Loucy (cell line): ENCODE data around the gene TBCCD1.
A peak's percentile ranks its signal among the peaks of the same experiment; 100 is the strongest.

Experiments used
- H2AFZ ChIP-seq: fragments of 200-600 bp; sonication (generic); 2 replicates; pipeline ENCODE4 v1.6.0; 2016; ENCODE audit warnings: antibody characterized with exemption, mild to moderate bottlenecking, low read length, moderate library complexity
- H3F3A ChIP-seq: fragments of 200-600 bp; 2 replicates; pipeline ENCODE4 v1.6.0; 2016; ENCODE audit warnings: antibody characterized with exemption, low read depth, mild to moderate bottlenecking
- H3K27me3 ChIP-seq: fragments of 200-600 bp; sonication (generic); 2 replicates; pipeline ENCODE4 v1.6.1; 2014; ENCODE audit warnings: low read length, mild to moderate bottlenecking; ENCODE audit not compliant: insufficient read depth, poor library complexity, severe bottlenecking
- H3K36me3 ChIP-seq: fragments of 200-600 bp; sonication (generic); 2 replicates; pipeline ENCODE4 v1.6.1; 2016; ENCODE audit warnings: low read length; ENCODE audit not compliant: insufficient read depth
- H3K4me1 ChIP-seq: fragments of 200-600 bp; sonication (generic); 2 replicates; pipeline ENCODE4 v1.5.1; 2014; ENCODE audit warnings: low read length, mild to moderate bottlenecking; ENCODE audit not compliant: insufficient read depth, poor library complexity, severe bottlenecking
- H3K4me2 ChIP-seq: fragments of 200-600 bp; sonication (generic); 2 replicates; pipeline ENCODE4 v1.6.0; 2014; ENCODE audit warnings: antibody characterized with exemption, low read length, low read depth, mild to moderate bottlenecking; ENCODE audit not compliant: poor library complexity, severe bottlenecking
- H3K4me3 ChIP-seq: fragments of 200-600 bp; sonication (generic); 2 replicates; pipeline ENCODE4 v1.5.1; 2014; ENCODE audit warnings: low read length, mild to moderate bottlenecking, mixed read lengths; ENCODE audit not compliant: poor library complexity, severe bottlenecking
- H3K79me2 ChIP-seq: fragments of 200-600 bp; sonication (generic); 2 replicates; pipeline ENCODE4 v1.6.1; 2014; ENCODE audit warnings: low read length; ENCODE audit not compliant: insufficient read depth
- H3K9ac ChIP-seq: fragments of 200-600 bp; sonication (generic); 2 replicates; pipeline ENCODE4 v1.6.0; 2014; ENCODE audit warnings: mild to moderate bottlenecking, low read depth, low read length, moderate library complexity; ENCODE audit not compliant: poor library complexity, severe bottlenecking
- H3K9me2 ChIP-seq: fragments of 200-600 bp; sonication (generic); replicated peaks from 2 replicates; pipeline ENCODE4 v1.6.1; 2016; ENCODE audit warnings: low read depth, low read length, mixed read lengths
- H3K9me3 ChIP-seq: fragments of 200-600 bp; sonication (generic); 2 replicates; pipeline ENCODE4 v1.6.1; 2014; ENCODE audit warnings: mild to moderate bottlenecking, antibody characterized with exemption, low read length, low read depth; ENCODE audit not compliant: insufficient read depth
- H4K20me1 ChIP-seq: fragments of 200-600 bp; sonication (generic); 2 replicates; pipeline ENCODE4 v1.6.0; 2014; ENCODE audit warnings: antibody characterized with exemption, low read length, mild to moderate bottlenecking; ENCODE audit not compliant: insufficient read depth, poor library complexity, severe bottlenecking
- EZH2phosphoT487 ChIP-seq: fragments of 200-600 bp; IDR thresholded peaks from 2 replicates; pipeline ENCODE4 v1.6.1; 2018; ENCODE audit warnings: antibody characterized with exemption, mild to moderate bottlenecking, moderate library complexity, borderline replicate concordance
- TF ChIP-seq, protein P1 (sequence below): fragments of 200-600 bp; sonication (generic); conservative IDR thresholded peaks from 2 replicates; pipeline ENCODE4 v1.5.1; 2014; ENCODE audit warnings: mild to moderate bottlenecking, antibody characterized with exemption, low read length

Gene TBCCD1

DNA sequence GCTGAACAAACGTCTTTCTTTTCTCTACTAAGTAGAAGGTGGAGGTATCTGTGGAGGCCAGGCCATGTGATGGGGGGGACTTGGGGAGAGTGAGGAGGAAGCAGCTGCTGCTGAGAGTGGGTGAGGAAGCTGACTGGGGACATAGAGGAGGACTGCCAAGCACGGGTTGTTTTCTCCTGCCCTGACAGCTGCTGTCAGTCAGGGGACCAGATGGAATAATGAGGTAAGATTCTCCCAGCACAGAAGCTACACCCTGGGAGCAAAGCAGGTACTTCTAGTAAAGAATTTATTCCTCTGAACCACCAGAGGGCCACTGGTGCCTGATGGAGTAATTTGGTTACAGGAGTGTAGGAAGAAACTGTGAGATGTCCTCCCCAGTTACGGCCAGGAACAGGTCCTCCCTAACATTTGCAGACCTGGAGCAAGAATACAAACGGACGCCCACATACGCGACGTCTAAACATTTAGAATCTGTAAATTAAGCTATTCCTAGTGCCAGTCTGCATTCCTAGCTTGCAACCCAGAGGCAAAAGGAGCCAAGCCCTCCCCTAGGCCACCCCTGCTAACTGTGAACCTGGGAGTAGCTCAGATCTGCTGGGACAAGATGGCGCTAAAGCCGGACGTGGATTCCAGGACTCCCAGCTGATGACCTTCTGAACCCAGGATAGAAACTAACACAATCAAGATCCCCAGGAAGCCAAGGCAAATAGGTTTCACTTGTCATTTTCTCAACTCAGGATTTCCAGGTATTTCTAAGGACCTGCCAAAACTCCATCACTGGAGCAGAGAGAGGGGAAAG is 37.7 kb downstream of the TBCCD1 start:
- Histone ChIP-seq H3K79me2 (no peaks in the 10 kb centered on the region), H3K4me3 (peak overlapping the region; percentile 2), H3K36me3 (no peaks in the 10 kb centered on the region), H3K9me3 (no peaks in the 10 kb centered on the region; the same call in 1 of the 2 replicates), H2AFZ (peak overlapping the region; percentile 48), H4K20me1 (no peaks in the 10 kb centered on the region), H3K4me1 (peaks cover 64% of the 10 kb centered on the region), H3K9ac (peak overlapping the region; percentile 42), H3K27me3 (no peaks in the 10 kb centered on the region), H3K9me2 (no peaks in the 10 kb centered on the region), H3F3A (no peaks in the 10 kb centered on the region), H3K4me2 (peak overlapping the region; percentile 62)
- TF ChIP-seq EZH2phosphoT487: no peak
- TF ChIP-seq, protein P1, sequence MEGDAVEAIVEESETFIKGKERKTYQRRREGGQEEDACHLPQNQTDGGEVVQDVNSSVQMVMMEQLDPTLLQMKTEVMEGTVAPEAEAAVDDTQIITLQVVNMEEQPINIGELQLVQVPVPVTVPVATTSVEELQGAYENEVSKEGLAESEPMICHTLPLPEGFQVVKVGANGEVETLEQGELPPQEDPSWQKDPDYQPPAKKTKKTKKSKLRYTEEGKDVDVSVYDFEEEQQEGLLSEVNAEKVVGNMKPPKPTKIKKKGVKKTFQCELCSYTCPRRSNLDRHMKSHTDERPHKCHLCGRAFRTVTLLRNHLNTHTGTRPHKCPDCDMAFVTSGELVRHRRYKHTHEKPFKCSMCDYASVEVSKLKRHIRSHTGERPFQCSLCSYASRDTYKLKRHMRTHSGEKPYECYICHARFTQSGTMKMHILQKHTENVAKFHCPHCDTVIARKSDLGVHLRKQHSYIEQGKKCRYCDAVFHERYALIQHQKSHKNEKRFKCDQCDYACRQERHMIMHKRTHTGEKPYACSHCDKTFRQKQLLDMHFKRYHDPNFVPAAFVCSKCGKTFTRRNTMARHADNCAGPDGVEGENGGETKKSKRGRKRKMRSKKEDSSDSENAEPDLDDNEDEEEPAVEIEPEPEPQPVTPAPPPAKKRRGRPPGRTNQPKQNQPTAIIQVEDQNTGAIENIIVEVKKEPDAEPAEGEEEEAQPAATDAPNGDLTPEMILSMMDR: peak; percentile 62

DNA sequence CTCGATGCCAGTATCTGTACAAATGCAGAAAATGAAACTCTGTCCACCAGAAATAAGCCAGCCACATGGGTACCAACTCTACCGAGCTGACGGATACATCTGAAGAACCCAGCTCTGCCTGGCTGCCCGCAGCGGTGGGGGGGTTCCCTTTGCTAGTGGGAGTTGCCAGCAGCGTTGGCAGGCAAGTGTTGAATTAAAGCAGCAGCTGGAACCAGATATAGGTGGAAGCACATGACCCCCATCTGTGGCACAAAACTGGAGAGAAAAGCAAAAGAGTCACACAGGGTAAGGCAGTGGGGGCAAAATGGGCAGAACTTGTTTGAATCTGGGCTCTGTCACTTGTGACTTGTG is 40.9 kb downstream of the TBCCD1 start:
- H3K36me3 ChIP-seq: no peaks in the 10 kb centered on the region
- no peaks in the 10 kb centered on the region for H3K79me2 ChIP-seq
- H3K4me3 ChIP-seq: no peak overlapping the region
- H3K27me3 ChIP-seq: no peaks in the 10 kb centered on the region
- H3F3A ChIP-seq: no peaks in the 10 kb centered on the region
- no peak overlapping the region for H3K4me2 ChIP-seq
- no peaks in the 10 kb centered on the region; the same call in 1 of the 2 replicates for H3K9me3 ChIP-seq
- no peaks in the 10 kb centered on the region for H3K9me2 ChIP-seq
- H4K20me1 ChIP-seq: no peaks in the 10 kb centered on the region
- no peak for TF ChIP-seq EZH2phosphoT487
- TF ChIP-seq, protein P1: no peak
- H3K4me1 ChIP-seq: peaks cover 47% of the 10 kb centered on the region
- no peak overlapping the region for H3K9ac ChIP-seq
- H2AFZ ChIP-seq: no peak overlapping the region

DNA sequence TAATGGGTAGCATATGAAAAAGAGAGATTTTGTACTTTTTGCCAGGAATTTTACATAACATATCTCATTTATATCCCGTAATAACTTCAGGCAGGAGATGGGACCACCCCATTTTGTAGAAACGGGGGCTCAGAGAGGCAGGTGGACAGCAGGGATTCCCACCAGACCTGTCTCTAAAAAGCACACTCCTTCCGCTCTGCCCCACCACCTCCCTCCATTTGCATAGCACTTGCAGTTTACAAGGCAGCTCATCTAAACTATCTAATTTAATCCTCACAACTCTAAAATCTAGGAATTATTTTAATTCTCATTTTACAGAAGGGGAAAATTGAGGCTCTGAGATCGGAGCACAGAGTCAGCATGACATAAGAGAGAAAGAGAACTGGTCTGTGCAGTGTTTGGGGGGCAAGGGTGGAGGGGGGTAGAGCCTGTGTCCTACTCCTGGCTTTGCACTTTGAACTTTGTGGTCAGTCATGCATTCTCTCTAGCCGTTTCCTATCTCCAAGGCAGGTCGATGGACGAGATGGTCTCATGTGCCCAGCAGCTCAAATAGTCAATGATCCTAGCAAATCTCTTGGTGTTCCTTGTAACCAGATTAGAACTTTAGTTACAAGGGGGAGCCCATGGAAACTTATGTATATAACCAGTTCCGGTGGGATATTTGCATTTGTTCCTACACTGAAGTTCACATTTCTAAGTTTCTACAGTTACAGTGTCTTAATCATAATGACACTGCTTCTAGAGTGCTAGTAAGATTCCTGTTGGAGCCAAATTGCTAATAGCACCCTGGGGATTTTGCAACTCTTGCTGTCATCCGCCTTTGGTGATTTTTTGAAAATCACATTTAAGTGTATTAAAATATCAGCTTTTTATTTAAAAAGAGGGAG is 41.5 kb downstream of the TBCCD1 start:
- Histone ChIP-seq H3K9me3 (no peaks in the 10 kb centered on the region; the same call in 1 of the 2 replicates), H3K4me1 (peaks cover 47% of the 10 kb centered on the region), H2AFZ (no peak overlapping the region), H3K4me2 (no peak overlapping the region), H3K36me3 (no peaks in the 10 kb centered on the region), H3K9me2 (no peaks in the 10 kb centered on the region), H3K4me3 (no peak overlapping the region), H3F3A (no peaks in the 10 kb centered on the region), H3K9ac (peak overlapping the region; percentile 1), H3K79me2 (no peaks in the 10 kb centered on the region), H4K20me1 (no peaks in the 10 kb centered on the region), H3K27me3 (no peaks in the 10 kb centered on the region)
- no peak for TF ChIP-seq EZH2phosphoT487
- TF ChIP-seq, protein P1: no peak
